Suprapubic skin (tissue), 4 donors: ENCODE data around the gene CNOT4.

Source experiments
- CTCF ChIP-seq, 2 donors: fragments of 200-600 bp in 1 of 2; fragments of 450-650 bp in 1 of 2; sonication (generic) in 1 of 2; IDR thresholded peaks; one replicate each; pipeline ENCODE4 v1.5.1; 2016 to 2019; ENCODE audit warnings: antibody characterized with exemption in 2 of 2, mild to moderate bottlenecking in 1 of 2, moderate library complexity in 1 of 2
- EP300 ChIP-seq: sonication (generic); formaldehyde crosslinking; IDR thresholded peaks from one replicate; pipeline ENCODE4 v1.6.1; 2017; ENCODE audit warnings: antibody characterized with exemption
- POLR2A ChIP-seq, 2 donors: fragments of 450-650 bp; IDR thresholded peaks; one replicate each; pipeline ENCODE4 v1.6.1; 2017; ENCODE audit warnings: antibody characterized with exemption in 2 of 2, mild to moderate bottlenecking in 2 of 2, moderate library complexity in 2 of 2
- POLR2AphosphoS5 ChIP-seq, 3 donors: sonication (generic); formaldehyde crosslinking; IDR thresholded peaks; one replicate each; pipeline ENCODE4 v1.6.1; 2017; ENCODE audit warnings: antibody characterized with exemption in 3 of 3

DNA sequence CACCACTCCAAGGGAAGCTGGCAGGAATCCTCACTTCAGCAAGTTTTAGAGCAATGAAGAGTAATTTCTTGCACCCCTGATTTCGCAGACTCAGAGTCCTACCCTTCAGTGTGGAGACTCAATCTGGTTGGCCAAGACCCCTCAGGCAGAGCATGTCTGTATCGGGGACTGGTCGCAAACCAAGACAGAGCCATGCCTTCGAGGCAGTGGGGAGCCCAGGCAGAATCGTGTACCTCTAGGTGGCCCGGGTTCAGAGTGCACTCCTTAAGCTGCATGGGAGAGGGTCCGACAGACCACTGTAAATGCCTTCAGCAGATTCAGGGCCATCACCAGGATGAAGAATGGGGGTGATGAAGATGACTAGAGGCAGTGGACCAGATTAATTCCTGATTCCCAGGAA is 181.4 kb downstream of the CNOT4 start:
- no peak for TF ChIP-seq EP300
- TF ChIP-seq CTCF (IDR thresholded peaks at IDR 0.05) = no peak
- TF ChIP-seq POLR2A (IDR thresholded peaks at IDR 0.05) = no peak
- no peak for TF ChIP-seq POLR2AphosphoS5 (IDR thresholded peaks at IDR 0.05)
